Suprapubic skin (tissue), 4 donors: Measurements from ENCODE around the gene ZBTB8A. TPM values are rescaled to one million over a fixed set of nuclear protein-coding genes. Genes with fewer than 3 reads are reported as not detected.
"Not testable (repeated sequence)": the region's sequence is repeated elsewhere in the genome, so short reads cannot be mapped to it uniquely, and the experiment has no call there.

Source experiments
- DNase-seq, 2 donors: peaks; one replicate each; pipeline ENCODE4 v3.0.0-alpha.2; 2019; ENCODE audit warnings: low spot score in 2 of 2
- H3K27ac ChIP-seq: fragments of 200-600 bp; sonication (generic); one replicate; pipeline ENCODE4 v1.5.1; 2019
- H3K27me3 ChIP-seq: fragments of 200-600 bp; sonication (generic); one replicate; pipeline ENCODE4 v1.5.1; 2019
- H3K36me3 ChIP-seq: fragments of 200-600 bp; sonication (generic); one replicate; pipeline ENCODE4 v1.5.1; 2019
- H3K4me1 ChIP-seq: fragments of 200-600 bp; sonication (generic); one replicate; pipeline ENCODE4 v1.5.1; 2019
- H3K4me3 ChIP-seq: fragments of 200-600 bp; sonication (generic); one replicate; pipeline ENCODE4 v1.5.1; 2019; ENCODE audit warnings: mild to moderate bottlenecking
- H3K9me3 ChIP-seq: fragments of 200-600 bp; sonication (generic); one replicate; pipeline ENCODE4 v1.5.1; 2019
- CTCF ChIP-seq, 2 donors: fragments of 200-600 bp in 1 of 2; fragments of 450-650 bp in 1 of 2; sonication (generic) in 1 of 2; IDR thresholded peaks; one replicate each; pipeline ENCODE4 v1.5.1; 2016 to 2019; ENCODE audit warnings: antibody characterized with exemption in 2 of 2, mild to moderate bottlenecking in 1 of 2, moderate library complexity in 1 of 2
- EP300 ChIP-seq: sonication (generic); formaldehyde crosslinking; IDR thresholded peaks from one replicate; pipeline ENCODE4 v1.6.1; 2017; ENCODE audit warnings: antibody characterized with exemption
- POLR2A ChIP-seq, 2 donors: fragments of 450-650 bp; IDR thresholded peaks; one replicate each; pipeline ENCODE4 v1.6.1; 2017; ENCODE audit warnings: antibody characterized with exemption in 2 of 2, mild to moderate bottlenecking in 2 of 2, moderate library complexity in 2 of 2
- POLR2AphosphoS5 ChIP-seq, 3 donors: sonication (generic); formaldehyde crosslinking; IDR thresholded peaks; one replicate each; pipeline ENCODE4 v1.6.1; 2017; ENCODE audit warnings: antibody characterized with exemption in 3 of 3
- WGBS: methylation state at CpG from one replicate; pipeline ENCODE4 v1.1.5; 2018; 5-methylcytosine and 5-hydroxymethylcytosine counted together
- total RNA-seq, 4 donors: library from RNA; depleted of rRNA; stranded (reverse); fragments of >200 nt; gene quantifications; one replicate each; pipeline ENCODE4 v1.1.0, GENCODE V29; 2016

ZBTB8A gene
- total RNA-seq, 4 donors from 2014 or later: 2.3 to 3.4 (median 3.1) TPM

DNA sequence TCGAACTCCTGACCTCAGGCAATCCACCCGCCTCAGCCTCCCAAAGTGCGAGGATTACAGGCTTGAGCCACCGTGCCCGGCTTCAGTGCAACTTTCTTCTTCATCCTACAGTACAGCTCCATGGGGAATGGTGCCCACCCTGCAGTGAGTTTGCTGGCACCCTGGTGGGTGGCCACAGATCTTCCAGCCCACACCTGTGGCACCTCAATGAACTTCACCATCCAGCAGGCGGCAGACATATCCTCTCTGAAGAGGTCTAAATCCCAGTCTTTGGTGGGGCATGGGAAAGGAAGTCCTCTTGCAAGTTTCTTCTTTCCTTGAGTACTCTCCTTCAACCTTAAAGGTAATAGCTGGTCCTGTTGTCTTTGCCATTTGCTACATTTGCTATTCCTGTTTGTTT lies 18.1 kb upstream of the ZBTB8A start:
- TF ChIP-seq POLR2A (IDR thresholded peaks at IDR 0.05) (no peak), CTCF (IDR thresholded peaks at IDR 0.05) (no peak), POLR2AphosphoS5 (IDR thresholded peaks at IDR 0.05) (no peak), EP300 (no peak)
- no peaks in the 10 kb centered on the region for H3K9me3 ChIP-seq
- peaks cover 8% of the 10 kb centered on the region for H3K4me1 ChIP-seq
- no peak for DNase-seq
- H3K4me3 ChIP-seq: no peak overlapping the region
- 88% methylated on average over 6 of the region's 6 CpGs for WGBS
- no peak overlapping the region for H3K27ac ChIP-seq
- H3K27me3 ChIP-seq: no peaks in the 10 kb centered on the region
- no peaks in the 10 kb centered on the region for H3K36me3 ChIP-seq

GRCh38 chr1:32525053-32525452 lies 14.2 kb upstream of the ZBTB8A start:
- no peak for TF ChIP-seq POLR2A (IDR thresholded peaks at IDR 0.05)
- no peak for TF ChIP-seq EP300
- TF ChIP-seq POLR2AphosphoS5 (IDR thresholded peaks at IDR 0.05): no peak
- TF ChIP-seq CTCF (IDR thresholded peaks at IDR 0.05): no peak
- H3K27ac ChIP-seq: no peak overlapping the region

DNA sequence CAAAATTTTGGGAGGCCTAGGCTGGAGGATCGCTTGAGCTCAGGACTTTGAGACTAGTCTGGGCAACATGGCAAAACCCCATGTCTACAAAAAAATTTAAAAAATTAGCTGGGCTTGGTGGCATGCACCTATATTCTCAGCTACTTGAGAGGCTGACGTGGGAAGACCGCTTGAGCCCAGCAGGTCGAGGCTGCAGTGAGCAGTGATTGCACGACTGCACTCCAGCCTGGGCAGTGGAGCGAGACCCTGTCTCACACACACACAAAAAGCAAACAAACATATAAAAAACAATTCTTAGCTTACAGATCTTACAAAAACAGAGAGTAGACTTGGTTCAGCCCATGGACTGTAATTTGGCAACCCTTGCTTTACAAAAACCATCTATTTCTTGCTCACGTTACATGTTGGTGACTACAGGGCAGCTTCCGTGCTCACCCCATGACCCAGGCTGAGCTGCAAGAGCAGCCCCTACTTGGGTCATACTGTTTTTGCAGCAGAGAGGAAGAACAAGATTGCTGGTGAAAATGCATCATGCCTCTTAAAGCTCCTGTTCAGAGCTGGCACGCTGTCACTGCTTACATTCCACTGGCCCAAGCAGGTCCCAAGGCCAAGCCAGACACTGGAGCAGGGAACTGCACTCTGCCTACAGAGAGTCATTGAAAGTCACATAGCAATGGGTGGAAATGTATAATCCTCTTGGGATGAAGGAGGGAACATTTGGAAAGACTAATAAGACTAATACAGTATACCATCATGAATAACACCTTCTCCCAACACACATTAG lies 13.4 kb upstream of the ZBTB8A start:
- H3K36me3 ChIP-seq: no peaks in the 10 kb centered on the region
- H3K4me1 ChIP-seq: peaks cover under 1% of the 10 kb centered on the region
- WGBS: 90% methylated on average over 9 of the region's 9 CpGs
- H3K27ac ChIP-seq: no peak overlapping the region
- no peak overlapping the region for H3K4me3 ChIP-seq
- no peak for TF ChIP-seq POLR2A (IDR thresholded peaks at IDR 0.05)
- no peak for TF ChIP-seq EP300
- TF ChIP-seq CTCF (IDR thresholded peaks at IDR 0.05): no peak
- no peak for TF ChIP-seq POLR2AphosphoS5 (IDR thresholded peaks at IDR 0.05)
- no peaks in the 10 kb centered on the region for H3K27me3 ChIP-seq
- H3K9me3 ChIP-seq: no peaks in the 10 kb centered on the region
- no peak for DNase-seq

More at GRCh38 chr1:32525053-32525452, 14.2 kb upstream of the ZBTB8A start:
- no peak overlapping the region for H3K4me3 ChIP-seq
- no peaks in the 10 kb centered on the region for H3K9me3 ChIP-seq
- WGBS: 87% methylated on average over 3 of the region's 3 CpGs
- H3K4me1 ChIP-seq: peaks cover 7% of the 10 kb centered on the region
- H3K36me3 ChIP-seq: no peaks in the 10 kb centered on the region
- DNase-seq: no peak
- H3K27me3 ChIP-seq: no peaks in the 10 kb centered on the region

GRCh38 chr1:32528550-32528949 lies 10.7 kb upstream of the ZBTB8A start:
- H3K27ac ChIP-seq, H3K4me3 ChIP-seq, H3K4me1 ChIP-seq, H3K27me3 ChIP-seq, DNase-seq, H3K9me3 ChIP-seq, H3K36me3 ChIP-seq: not testable (repeated sequence)
- 80% methylated on average over 10 of the region's 10 CpGs for WGBS

DNA sequence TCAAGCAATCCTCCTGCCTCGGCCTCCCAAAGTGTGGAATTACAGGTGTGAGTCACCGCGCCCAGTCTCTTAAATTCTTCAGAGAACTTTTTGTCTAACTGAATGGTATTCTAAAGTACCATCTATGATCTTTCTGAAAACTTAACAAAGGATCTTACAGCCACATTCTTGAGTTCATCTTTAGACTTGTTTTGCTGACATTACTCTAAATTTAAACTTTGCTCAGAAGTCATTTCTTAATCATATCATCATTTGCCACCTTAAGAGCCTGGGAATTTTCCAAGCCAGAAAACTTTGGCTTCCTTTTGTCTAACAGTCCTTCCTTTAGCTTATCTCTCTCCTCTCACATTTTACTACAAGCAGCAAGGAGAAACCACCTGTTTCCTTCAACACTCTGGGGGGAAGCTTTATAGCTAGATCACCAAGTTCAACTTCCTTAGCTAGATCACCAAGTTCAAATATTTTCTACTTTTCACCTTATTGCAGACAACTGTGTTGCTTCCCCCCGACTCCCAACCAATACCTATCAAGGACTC lies 5.4 kb upstream of the ZBTB8A start:
- Histone ChIP-seq H3K4me3 (no peak overlapping the region), H3K27me3 (no peaks in the 10 kb centered on the region), H3K9me3 (no peaks in the 10 kb centered on the region), H3K27ac (no peak overlapping the region), H3K4me1 (peaks cover 4% of the 10 kb centered on the region), H3K36me3 (no peaks in the 10 kb centered on the region)
- no peak for TF ChIP-seq EP300
- TF ChIP-seq POLR2A (IDR thresholded peaks at IDR 0.05): no peak
- no peak for TF ChIP-seq POLR2AphosphoS5 (IDR thresholded peaks at IDR 0.05)
- TF ChIP-seq CTCF (IDR thresholded peaks at IDR 0.05): no peak
- 75% methylated on average over 4 of the region's 4 CpGs for WGBS
- DNase-seq: no peak
